ENCODE data around the gene REPIN1.

GRCh38 chr7:150324373-150324961 lies 44.2 kb upstream of the REPIN1 start:
- TF ChIP-seq CTCF (IDR thresholded peaks at IDR 0.05; ENCODE audit: low read length): no peak
- no peak for TF ChIP-seq EZH2 (IDR thresholded peaks at IDR 0.05; ENCODE audit: borderline replicate concordance, low read length)
